ENCODE results near the gene VPS52.

The VPS52 gene

DNA sequence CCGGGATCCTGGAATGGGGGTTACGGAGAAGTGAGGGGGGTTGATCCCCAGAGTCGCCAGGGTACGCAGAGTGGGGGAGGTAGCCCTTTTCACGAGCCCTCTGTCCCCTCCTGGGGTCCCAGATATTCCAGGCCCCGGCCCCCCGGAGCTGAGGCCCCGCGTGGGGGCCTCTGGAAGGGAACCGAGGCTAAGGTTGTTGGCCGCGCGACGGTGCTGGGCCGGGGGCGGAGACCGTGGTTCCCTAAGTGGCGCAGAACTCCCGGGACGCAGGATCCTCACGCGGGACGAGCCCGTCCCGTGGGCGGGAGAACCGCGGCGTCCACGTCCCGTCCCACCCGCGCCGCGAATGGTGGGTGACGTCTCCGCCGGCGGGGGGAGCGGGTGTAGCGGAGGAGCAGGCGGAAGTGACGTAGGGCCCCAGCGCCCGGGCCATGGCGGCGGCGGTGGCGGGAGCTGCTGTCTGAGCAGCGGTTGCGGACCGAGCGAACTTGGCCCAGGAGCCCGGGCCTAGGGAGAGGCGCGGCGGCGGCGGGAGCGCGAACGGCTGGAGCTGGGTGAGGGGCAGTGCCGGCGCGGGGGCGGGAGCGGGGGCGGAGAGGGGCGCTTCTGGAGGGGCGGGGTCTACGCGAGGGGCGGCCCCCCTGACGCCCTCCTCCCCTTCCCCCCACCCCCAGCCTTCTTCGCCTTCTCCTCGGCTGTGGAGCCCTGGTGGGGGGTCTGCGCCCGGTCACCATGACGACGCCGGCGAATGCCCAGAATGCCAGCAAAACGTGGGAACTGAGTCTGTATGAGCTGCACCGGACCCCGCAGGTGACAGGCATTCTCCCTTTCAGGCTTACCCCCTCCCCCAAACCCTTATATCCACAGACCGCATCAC, 63.3 kb downstream of the VPS52 start, which contains the start of gene RING1:
Gene RING1, plus strand, starts transcription at position 410 of the 877 bp plus-strand sequence. Its CDS starts 323 bp downstream, at position 733.
- Histone ChIP-seq H3K36me3 (ENCODE audit: insufficient read depth, low read length) (no peaks in the 10 kb centered on the region), H3K4me1 (ENCODE audit: insufficient read depth, low read length) (peaks cover 3% of the 10 kb centered on the region; the same call in 1 of the 2 replicates), H3K9me3 (ENCODE audit: control insufficient read depth, insufficient read depth, low read length) (no peaks in the 10 kb centered on the region), H3K9ac (ENCODE audit: low read depth, low read length) (peak within 1 kb of the TSS; percentile 89)

DNA sequence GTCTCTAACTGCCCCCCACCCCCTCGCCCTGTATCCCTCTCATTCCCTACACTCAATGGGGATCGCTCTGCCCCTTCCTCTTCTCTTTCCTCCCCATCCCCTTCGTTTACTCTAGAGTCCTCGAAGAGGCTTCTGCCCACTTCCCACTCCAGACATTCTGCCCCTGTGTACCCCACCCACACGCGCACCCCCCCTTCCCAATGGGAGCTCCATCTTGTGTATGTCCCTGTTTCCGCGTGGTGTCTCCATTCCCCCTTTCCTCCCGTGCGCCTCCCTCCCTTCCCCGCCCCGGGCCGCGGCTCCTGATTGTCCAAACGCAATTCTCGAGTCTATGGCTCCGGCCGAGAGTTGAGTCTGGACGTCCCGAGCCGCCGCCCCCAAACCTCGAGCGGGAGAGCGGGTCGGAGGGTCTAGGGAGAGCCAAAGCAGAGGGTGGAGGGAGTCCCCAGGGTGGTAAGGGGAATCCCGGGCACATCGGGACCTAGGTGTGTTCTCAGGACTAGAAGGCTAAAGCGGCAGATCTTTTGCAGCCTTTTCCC, 64.1 kb downstream of the VPS52 start:
- Histone ChIP-seq H3K9me3 (ENCODE audit: control insufficient read depth, insufficient read depth, low read length) (no peaks in the 10 kb centered on the region), H3K9ac (ENCODE audit: low read depth, low read length) (peak overlapping the region; percentile 89), H3K36me3 (ENCODE audit: insufficient read depth, low read length) (peaks cover 4% of the 10 kb centered on the region), H3K4me1 (ENCODE audit: insufficient read depth, low read length) (peaks cover 3% of the 10 kb centered on the region; the same call in 1 of the 2 replicates)

DNA sequence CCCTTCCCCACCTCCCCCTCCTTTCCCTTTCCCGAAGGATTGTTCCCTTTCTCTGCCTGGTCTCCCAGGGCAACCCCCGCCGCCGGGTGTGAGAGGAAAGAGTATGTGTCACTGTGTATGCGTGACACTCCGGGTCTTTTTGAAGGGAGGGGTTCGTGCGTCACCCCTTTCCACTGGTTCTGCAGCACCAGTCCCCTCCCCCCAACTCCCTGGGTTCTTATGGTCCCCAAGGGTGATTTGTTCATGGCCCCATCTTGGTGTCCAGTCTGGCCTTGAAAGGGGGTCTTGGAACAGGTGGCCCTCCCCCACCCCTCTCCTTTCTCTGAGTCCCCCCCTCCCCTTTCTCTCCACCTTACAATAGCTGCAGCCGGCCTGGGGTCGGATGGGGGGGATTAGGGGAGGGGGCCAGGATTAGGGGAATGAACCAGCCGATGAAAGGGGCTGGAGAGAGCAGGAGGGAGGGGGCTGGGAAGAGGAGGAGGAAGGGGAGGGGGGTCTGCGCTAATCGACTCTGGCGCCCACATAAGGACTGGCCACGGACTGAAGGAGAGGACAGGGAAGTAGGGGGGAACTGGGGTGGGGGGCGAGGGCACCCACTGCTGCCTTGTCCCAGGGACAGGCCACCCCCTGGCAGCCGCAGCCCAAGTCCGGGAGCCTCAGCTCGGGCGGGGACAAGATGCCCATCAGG, 64.7 kb downstream of the VPS52 start:
- Histone ChIP-seq H3K4me1 (ENCODE audit: insufficient read depth, low read length) (peaks cover 3% of the 10 kb centered on the region; the same call in 1 of the 2 replicates), H3K9ac (ENCODE audit: low read depth, low read length) (peak overlapping the region; percentile 89; the same call in 1 of the 2 replicates)

DNA sequence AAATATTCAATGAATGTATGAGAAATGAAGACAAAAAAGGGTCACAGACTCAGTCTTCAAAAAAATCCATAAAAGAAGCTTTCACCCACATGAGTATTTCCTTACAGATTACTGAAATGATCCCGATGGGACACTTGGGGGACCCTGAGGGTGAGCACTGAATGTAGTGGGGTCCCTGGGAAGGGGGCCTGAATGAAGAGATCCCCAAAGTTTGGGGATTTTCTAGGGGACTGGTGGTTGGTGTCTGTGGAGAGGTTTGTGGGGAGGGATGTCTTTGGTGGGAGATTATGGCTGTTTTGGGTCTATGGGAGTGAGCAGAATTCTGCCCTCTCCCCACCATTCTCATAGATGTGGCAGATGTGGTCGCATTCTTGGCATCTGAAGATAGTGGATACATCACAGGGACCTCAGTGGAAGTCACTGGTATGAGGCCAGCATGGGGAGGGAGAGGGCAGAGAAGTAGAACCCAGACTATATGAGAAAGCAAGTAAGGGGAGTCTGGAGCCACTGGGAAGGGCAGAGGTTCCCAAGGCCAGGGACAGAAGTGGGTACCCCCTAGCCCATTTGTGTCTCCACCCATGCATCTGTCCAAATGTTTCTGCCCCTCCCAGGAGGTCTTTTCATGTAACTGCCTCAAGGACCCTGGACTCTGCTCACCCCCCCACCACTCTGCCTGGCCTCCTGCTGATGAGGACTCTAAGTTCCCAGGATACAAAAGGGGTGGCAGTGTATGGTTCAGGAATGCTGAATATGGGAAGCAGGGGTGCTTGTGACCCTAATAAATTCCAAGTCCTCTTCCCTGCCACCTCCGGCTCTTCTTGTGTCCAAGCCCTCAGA, 65.4 kb downstream of the VPS52 start:
- Histone ChIP-seq H3K36me3 (ENCODE audit: insufficient read depth, low read length) (peaks cover 16% of the 10 kb centered on the region), H3K9me3 (ENCODE audit: control insufficient read depth, insufficient read depth, low read length) (no peaks in the 10 kb centered on the region), H3K4me1 (ENCODE audit: insufficient read depth, low read length) (peaks cover 10% of the 10 kb centered on the region), H3K9ac (ENCODE audit: low read depth, low read length) (no peak overlapping the region)

More for the DNA sequence above, 64.7 kb downstream of the VPS52 start:
- no peaks in the 10 kb centered on the region for H3K9me3 ChIP-seq (ENCODE audit: control insufficient read depth, insufficient read depth, low read length)
- peaks cover 11% of the 10 kb centered on the region for H3K36me3 ChIP-seq (ENCODE audit: insufficient read depth, low read length)

DNA sequence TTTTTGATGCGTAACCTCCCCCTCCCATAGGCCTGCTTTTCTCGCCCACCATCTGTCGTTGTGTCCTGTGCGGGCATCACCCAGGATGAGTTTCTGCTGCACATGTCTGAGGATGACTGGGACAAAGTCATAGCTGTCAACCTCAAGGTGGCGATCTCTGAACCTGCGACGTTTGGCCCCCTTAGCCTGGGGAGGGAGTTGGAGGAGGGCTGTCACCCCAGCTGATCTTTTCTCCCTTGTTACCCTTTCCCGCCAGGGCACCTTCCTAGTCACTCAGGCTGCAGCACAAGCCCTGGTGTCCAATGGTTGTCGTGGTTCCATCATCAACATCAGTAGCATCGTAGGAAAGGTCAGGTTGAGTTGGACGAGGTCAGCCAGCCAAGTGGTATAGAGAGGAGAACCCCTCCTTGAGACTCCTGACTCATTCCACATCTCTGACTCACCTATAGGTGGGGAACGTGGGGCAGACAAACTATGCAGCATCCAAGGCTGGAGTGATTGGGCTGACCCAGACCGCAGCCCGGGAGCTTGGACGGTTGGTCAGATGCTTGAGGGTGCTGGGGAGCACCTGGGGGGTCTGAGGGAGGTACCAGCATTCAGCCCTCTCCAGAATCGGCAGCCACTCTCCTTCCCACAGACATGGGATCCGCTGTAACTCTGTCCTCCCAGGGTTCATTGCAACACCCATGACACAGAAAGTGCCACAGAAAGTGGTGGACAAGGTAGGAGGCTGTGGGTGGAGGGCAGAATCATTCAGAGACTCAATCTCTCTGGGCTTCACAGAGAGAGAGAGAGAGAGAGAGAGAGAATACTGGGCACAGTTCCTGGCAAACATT, 66.3 kb downstream of the VPS52 start:
- peaks cover 16% of the 10 kb centered on the region for H3K36me3 ChIP-seq (ENCODE audit: insufficient read depth, low read length)
- H3K9me3 ChIP-seq (ENCODE audit: control insufficient read depth, insufficient read depth, low read length) = no peaks in the 10 kb centered on the region
- peak overlapping the region; percentile 80 for H3K9ac ChIP-seq (ENCODE audit: low read depth, low read length)
- H3K4me1 ChIP-seq (ENCODE audit: insufficient read depth, low read length) = peaks cover 10% of the 10 kb centered on the region

DNA sequence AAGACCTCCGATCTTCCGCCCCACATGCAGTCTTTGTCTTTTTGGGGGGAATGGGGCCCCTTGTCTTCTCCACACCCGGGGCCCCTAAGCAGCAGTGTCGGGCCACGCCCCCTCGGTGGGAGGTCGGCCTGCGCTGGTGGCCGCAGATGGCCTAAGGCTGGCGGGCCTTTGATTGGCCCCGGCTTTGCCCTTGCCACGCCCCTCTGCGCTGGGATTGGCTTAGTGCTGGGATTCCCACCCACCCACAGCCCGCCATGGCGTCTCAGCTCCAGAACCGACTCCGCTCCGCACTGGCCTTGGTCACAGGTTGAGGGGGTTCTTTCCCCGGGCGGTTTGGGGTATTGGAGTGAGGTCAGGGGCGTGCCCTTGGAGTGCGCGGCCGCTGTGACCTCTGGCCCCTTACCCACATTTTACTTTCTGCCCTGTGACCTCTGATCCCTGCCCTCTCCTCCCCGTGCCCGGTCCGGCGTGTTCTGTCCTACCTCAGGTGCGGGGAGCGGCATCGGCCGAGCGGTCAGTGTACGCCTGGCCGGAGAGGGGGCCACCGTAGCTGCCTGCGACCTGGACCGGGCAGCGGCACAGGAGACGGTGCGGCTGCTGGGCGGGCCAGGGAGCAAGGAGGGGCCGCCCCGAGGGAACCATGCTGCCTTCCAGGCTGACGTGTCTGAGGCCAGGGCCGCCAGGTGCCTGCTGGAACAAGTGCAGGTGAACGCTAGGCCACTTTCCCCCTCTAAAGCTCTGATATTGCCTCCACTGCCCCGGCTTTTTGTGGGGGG, 67.1 kb downstream of the VPS52 start, which contains the start of gene HSD17B8:
Gene HSD17B8, plus strand, starts transcription at position 241 of the 776 bp plus-strand sequence. Its CDS starts 14 bp downstream, at position 255.
- Histone ChIP-seq H3K36me3 (ENCODE audit: insufficient read depth, low read length) (peaks cover 16% of the 10 kb centered on the region), H3K4me1 (ENCODE audit: insufficient read depth, low read length) (peaks cover 10% of the 10 kb centered on the region), H3K9ac (ENCODE audit: low read depth, low read length) (peak within 1 kb of the TSS; percentile 80), H3K9me3 (ENCODE audit: control insufficient read depth, insufficient read depth, low read length) (no peaks in the 10 kb centered on the region)

DNA sequence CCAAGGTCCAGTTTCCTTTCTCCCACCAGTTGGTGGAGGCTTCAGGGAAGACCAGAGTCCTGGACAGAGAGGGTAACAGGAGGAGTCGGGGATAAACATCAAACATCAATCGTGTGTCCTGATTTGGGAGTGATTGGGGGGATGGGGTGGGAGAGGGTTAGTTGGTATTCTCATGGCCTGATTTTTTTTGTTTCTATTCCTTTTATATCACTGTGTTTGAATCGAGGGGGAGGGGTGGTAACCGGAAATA, 67.6 kb downstream of the VPS52 start:
- Histone ChIP-seq H3K36me3 (ENCODE audit: insufficient read depth, low read length) (peaks cover 16% of the 10 kb centered on the region), H3K9ac (ENCODE audit: low read depth, low read length) (no peak overlapping the region; the same call in 1 of the 2 replicates), H3K4me1 (ENCODE audit: insufficient read depth, low read length) (peaks cover 10% of the 10 kb centered on the region), H3K9me3 (ENCODE audit: control insufficient read depth, insufficient read depth, low read length) (no peaks in the 10 kb centered on the region)

DNA sequence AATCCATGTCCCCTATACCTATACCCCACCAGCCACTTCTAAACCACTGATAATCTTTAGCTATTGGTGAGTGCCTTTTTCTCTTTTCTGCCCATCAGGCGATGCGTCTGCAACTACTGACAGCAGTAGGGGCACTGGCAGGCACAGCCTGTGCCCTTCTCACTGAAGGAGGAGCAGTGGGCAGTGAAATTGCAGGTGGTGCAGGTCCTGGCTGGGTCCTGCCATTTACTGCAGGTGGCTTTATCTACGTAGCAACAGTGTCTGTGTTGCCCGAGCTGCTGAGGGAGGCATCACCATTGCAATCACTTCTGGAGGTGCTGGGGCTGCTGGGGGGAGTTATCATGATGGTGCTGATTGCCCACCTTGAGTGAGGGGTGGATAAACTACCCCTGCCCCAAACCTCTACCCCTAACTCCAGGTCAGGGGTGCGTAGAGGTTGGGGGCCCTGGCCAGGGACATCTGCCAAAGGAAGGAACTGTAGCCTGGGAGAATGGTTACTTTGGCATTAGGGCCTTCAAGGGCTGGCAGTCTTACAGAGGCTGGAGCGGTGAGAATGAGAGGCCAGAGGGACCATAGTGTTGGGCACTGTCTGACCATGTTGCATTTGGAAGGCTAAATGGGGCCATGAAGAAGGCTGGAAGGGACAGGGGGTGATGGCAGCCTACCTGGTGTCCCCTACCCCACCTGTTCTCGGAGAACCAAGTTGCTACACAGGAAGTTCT, 68.1 kb downstream of the VPS52 start:
- no peaks in the 10 kb centered on the region for H3K9me3 ChIP-seq (ENCODE audit: control insufficient read depth, insufficient read depth, low read length)
- peaks cover 10% of the 10 kb centered on the region for H3K4me1 ChIP-seq (ENCODE audit: insufficient read depth, low read length)
- H3K9ac ChIP-seq (ENCODE audit: low read depth, low read length) = no peak overlapping the region; the same call in 1 of the 2 replicates
- H3K36me3 ChIP-seq (ENCODE audit: insufficient read depth, low read length) = peaks cover 16% of the 10 kb centered on the region

DNA sequence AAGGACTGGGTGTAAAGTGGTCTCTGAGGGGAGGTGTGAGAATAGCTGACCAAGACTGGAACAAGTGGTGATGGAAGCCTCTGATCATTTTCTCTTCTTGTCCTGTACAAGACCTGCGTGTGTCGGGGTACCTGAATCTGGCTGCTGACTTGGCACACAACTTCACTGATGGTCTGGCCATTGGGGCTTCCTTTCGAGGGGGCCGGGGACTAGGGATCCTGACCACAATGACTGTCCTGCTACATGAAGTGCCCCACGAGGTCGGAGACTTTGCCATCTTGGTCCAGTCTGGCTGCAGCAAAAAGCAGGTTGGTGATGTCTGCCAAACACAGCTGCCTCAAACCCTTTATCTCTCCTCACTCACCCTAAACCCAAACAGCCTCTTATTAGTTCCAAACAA, 68.9 kb downstream of the VPS52 start:
- peaks cover 16% of the 10 kb centered on the region for H3K36me3 ChIP-seq (ENCODE audit: insufficient read depth, low read length)
- H3K4me1 ChIP-seq (ENCODE audit: insufficient read depth, low read length) = peaks cover 11% of the 10 kb centered on the region
- H3K9ac ChIP-seq (ENCODE audit: low read depth, low read length) = no peak overlapping the region
- H3K9me3 ChIP-seq (ENCODE audit: control insufficient read depth, insufficient read depth, low read length) = no peaks in the 10 kb centered on the region

DNA sequence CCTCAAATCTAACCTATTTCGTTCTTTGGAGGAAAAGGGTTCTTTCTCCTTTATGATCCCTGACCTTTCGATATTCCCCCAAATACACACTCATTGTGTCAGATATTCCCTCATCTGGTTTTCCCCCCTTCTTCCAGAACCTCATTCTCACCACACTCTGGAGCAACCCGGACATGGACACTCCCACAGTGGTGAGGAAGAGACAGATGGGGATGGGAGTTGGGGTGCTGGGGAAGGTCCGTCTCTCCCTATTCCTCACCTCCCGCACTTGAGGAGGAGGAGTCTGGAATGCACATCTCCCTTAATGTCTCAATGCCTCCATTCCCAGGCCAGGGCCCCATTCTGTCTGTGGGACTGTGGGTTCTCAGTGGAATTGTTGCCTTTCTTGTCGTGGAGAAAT, 69.7 kb downstream of the VPS52 start:
- Histone ChIP-seq H3K4me1 (ENCODE audit: insufficient read depth, low read length) (peaks cover 14% of the 10 kb centered on the region), H3K9ac (ENCODE audit: low read depth, low read length) (no peak overlapping the region), H3K36me3 (ENCODE audit: insufficient read depth, low read length) (peaks cover 16% of the 10 kb centered on the region), H3K9me3 (ENCODE audit: control insufficient read depth, insufficient read depth, low read length) (no peaks in the 10 kb centered on the region)

DNA sequence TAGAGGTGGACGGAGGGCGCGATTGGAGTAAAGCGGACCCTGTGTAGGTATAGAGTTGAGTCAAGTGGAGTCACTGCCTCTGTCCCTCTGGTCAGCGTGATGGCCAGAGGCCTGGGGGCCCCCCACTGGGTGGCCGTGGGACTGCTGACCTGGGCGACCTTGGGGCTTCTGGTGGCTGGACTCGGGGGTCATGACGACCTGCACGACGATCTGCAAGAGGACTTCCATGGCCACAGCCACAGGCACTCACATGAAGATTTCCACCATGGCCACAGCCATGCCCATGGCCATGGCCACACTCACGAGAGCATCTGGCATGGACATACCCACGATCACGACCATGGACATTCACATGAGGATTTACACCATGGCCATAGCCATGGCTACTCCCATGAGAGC, 70.5 kb downstream of the VPS52 start:
- peaks cover 16% of the 10 kb centered on the region for H3K36me3 ChIP-seq (ENCODE audit: insufficient read depth, low read length)
- peak overlapping the region; percentile 99 for H3K9ac ChIP-seq (ENCODE audit: low read depth, low read length)
- H3K9me3 ChIP-seq (ENCODE audit: control insufficient read depth, insufficient read depth, low read length) = no peaks in the 10 kb centered on the region
- H3K4me1 ChIP-seq (ENCODE audit: insufficient read depth, low read length) = peaks cover 14% of the 10 kb centered on the region

Measured in ES-I3 (cell line).